ENCODE results near the gene CDK6.
A peak's percentile ranks its signal among the peaks of the same experiment; 100 is the strongest.

Gene CDK6

GRCh38 chr7:92603089-92603445 lies 233.3 kb downstream of the CDK6 start:
- no peaks in the 10 kb centered on the region for H3K9me3 Mint-ChIP-seq
- no peak overlapping the region for H3K27ac Mint-ChIP-seq
- DNase-seq (ENCODE audit: low spot score) = no peak
- H3K27me3 Mint-ChIP-seq (ENCODE audit: low read depth) = no peaks in the 10 kb centered on the region
- no peaks in the 10 kb centered on the region for H3K4me1 Mint-ChIP-seq (ENCODE audit: low read depth)
- no peak overlapping the region for H3K4me3 Mint-ChIP-seq
- peaks cover 19% of the 10 kb centered on the region for H3K36me3 Mint-ChIP-seq (ENCODE audit: low read depth)

- no peaks in the 10 kb centered on the region for H3K9me3 Mint-ChIP-seq
- H3K36me3 Mint-ChIP-seq (ENCODE audit: low read depth) = peaks cover 15% of the 10 kb centered on the region
- H3K4me1 Mint-ChIP-seq (ENCODE audit: low read depth) = no peaks in the 10 kb centered on the region
- H3K27ac Mint-ChIP-seq = no peak overlapping the region
- no peaks in the 10 kb centered on the region for H3K27me3 Mint-ChIP-seq (ENCODE audit: low read depth)
- DNase-seq (ENCODE audit: low spot score) = no peak
- no peak overlapping the region for H3K4me3 Mint-ChIP-seq
Measured at GRCh38 chr7:92602352-92603088, 233.9 kb downstream of the CDK6 start.

DNA sequence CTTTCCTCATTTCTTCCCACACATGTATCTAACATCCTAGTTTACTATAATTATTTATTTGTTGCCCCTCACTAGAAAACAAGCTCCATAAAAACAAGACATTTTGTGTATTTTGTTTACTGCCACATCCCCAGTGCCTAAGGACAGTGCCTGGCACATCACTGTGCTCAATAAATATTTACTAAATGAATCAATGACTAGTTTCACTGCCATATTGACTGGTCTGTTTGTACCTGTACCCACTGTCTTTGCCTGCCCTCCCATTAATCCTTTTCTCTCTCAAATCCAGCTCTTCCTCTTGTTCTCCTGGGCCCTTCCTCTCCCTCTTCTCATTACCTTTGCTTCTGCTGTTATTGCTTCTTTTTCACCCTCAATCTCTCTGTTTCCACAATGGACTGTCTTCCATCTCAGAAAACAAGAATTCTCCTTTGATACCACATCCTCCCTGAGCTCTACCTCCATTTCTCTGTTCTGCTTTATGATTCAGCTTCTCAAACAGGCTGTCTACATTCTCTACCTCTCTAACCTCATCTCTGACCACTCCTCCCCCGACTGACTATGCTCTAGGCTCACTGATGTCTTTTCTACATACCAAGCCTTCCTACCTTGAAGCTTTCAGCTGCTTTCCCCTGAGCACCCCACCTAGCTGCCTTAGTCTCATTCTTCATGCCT lies 237.9 kb downstream of the CDK6 start:
- H3K9me3 Mint-ChIP-seq = no peaks in the 10 kb centered on the region
- no peaks in the 10 kb centered on the region for H3K36me3 Mint-ChIP-seq (ENCODE audit: low read depth)
- no peaks in the 10 kb centered on the region for H3K4me1 Mint-ChIP-seq (ENCODE audit: low read depth)
- no peak overlapping the region for H3K4me3 Mint-ChIP-seq
- no peak overlapping the region for H3K27ac Mint-ChIP-seq
- no peaks in the 10 kb centered on the region for H3K27me3 Mint-ChIP-seq (ENCODE audit: low read depth)
- no peak for DNase-seq (ENCODE audit: low spot score)

DNA sequence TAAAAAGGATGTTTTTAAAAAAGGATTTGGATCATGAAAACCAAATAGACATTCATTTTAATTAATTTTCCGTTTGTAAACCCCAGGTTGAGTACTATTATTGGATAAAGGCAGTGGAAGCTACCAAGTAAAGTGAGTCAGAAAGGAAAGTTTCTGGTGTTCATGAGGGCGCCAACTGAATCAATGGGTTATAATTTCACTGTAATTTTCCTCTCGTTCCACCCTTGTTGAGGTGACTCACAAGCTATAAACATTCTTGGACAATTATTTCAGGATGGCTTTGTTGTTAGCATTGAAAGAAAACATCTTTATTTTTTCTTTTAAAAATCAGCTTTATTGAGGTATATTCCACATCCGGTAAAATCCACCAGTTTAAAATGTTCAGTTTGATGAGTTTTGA lies 241.1 kb downstream of the CDK6 start:
- no peak overlapping the region for H3K27ac Mint-ChIP-seq
- DNase-seq (ENCODE audit: low spot score) = no peak
- no peaks in the 10 kb centered on the region for H3K27me3 Mint-ChIP-seq (ENCODE audit: low read depth)
- H3K36me3 Mint-ChIP-seq (ENCODE audit: low read depth) = no peaks in the 10 kb centered on the region
- no peaks in the 10 kb centered on the region for H3K9me3 Mint-ChIP-seq
- H3K4me3 Mint-ChIP-seq = no peak overlapping the region
- peaks cover 2% of the 10 kb centered on the region for H3K4me1 Mint-ChIP-seq (ENCODE audit: low read depth)

DNA sequence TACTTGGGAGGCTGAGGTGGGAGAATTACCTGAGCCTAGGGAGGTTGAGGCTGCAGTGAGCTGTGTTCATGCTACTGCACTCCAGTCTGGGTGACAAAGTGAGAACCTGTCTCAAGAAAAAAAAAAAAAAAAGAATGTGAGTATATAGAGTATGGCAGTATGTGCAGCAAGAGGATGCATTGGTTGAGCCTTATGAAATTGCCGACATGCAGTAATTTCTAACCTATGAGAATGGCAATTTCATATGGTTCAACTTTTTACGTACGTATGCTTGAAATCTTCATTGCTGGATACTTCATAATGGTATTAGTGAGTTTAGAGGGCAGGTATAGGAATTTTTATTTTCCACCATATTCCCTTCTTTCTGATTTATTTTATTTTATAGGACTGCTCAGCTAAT lies 241.6 kb downstream of the CDK6 start:
- H3K4me1 Mint-ChIP-seq (ENCODE audit: low read depth) = peaks cover 2% of the 10 kb centered on the region
- no peaks in the 10 kb centered on the region for H3K9me3 Mint-ChIP-seq
- no peaks in the 10 kb centered on the region for H3K27me3 Mint-ChIP-seq (ENCODE audit: low read depth)
- no peak overlapping the region for H3K27ac Mint-ChIP-seq
- H3K4me3 Mint-ChIP-seq = no peak overlapping the region
- DNase-seq (ENCODE audit: low spot score) = no peak
- H3K36me3 Mint-ChIP-seq (ENCODE audit: low read depth) = no peaks in the 10 kb centered on the region

DNA sequence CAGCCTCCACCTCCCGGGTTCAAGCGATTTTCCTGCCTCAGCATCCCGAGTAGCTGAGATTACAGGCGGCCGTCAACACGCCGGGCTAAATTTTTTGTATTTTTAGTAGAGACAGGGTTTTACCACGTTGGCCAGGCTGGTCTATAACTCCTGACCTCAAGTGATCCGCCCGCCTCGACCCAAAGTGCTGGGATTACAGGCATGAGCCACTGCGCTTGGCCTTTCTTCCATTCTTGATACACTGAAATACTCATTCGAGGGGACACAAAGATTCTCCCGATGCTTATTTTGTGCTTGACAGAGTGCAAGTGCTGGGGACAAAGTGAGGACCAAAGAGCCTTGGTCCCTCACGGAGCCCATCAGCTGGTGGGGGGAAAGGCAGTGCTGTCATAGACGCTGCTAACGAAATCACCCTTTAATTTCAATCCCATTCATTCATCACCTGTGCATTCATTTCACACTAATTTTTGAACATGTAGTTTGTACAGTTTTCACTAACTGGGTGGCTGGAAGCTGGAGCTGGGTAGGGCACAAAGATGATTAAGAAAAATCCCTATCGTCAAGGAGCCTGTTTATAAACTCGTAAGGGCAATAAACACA lies 245.6 kb downstream of the CDK6 start:
- H3K27me3 Mint-ChIP-seq (ENCODE audit: low read depth) = no peaks in the 10 kb centered on the region
- peak overlapping the region; percentile 95 for H3K4me3 Mint-ChIP-seq
- peaks cover 35% of the 10 kb centered on the region for H3K4me1 Mint-ChIP-seq (ENCODE audit: low read depth)
- no peak for DNase-seq (ENCODE audit: low spot score)
- H3K36me3 Mint-ChIP-seq (ENCODE audit: low read depth) = peaks cover 22% of the 10 kb centered on the region
- no peaks in the 10 kb centered on the region for H3K9me3 Mint-ChIP-seq
- no peak overlapping the region for H3K27ac Mint-ChIP-seq

GRCh38 chr7:92589056-92589455 lies 247.3 kb downstream of the CDK6 start:
- H3K27me3 Mint-ChIP-seq (ENCODE audit: low read depth) = no peaks in the 10 kb centered on the region
- no peak for DNase-seq (ENCODE audit: low spot score)
- peaks cover 46% of the 10 kb centered on the region for H3K4me1 Mint-ChIP-seq (ENCODE audit: low read depth)
- H3K36me3 Mint-ChIP-seq (ENCODE audit: low read depth) = peaks cover 33% of the 10 kb centered on the region
- peak overlapping the region; percentile 95 for H3K4me3 Mint-ChIP-seq
- H3K27ac Mint-ChIP-seq = peak overlapping the region; percentile 92
- peaks cover 6% of the 10 kb centered on the region for H3K9me3 Mint-ChIP-seq

GRCh38 chr7:92588561-92588960 lies 247.8 kb downstream of the CDK6 start:
- Mint-ChIP-seq H3K4me3 (peak overlapping the region; percentile 95), H3K27ac (peak overlapping the region; percentile 73), H3K27me3 (ENCODE audit: low read depth) (no peaks in the 10 kb centered on the region), H3K9me3 (peaks cover 6% of the 10 kb centered on the region), H3K36me3 (ENCODE audit: low read depth) (peaks cover 33% of the 10 kb centered on the region), H3K4me1 (ENCODE audit: low read depth) (peaks cover 46% of the 10 kb centered on the region)
- DNase-seq (ENCODE audit: low spot score) = no peak

- no peak for DNase-seq (ENCODE audit: low spot score)
- peak overlapping the region; percentile 67 for H3K27ac Mint-ChIP-seq
- H3K9me3 Mint-ChIP-seq = peaks cover 9% of the 10 kb centered on the region
- peaks cover 41% of the 10 kb centered on the region for H3K36me3 Mint-ChIP-seq (ENCODE audit: low read depth)
- peaks cover 52% of the 10 kb centered on the region for H3K4me1 Mint-ChIP-seq (ENCODE audit: low read depth)
- no peaks in the 10 kb centered on the region for H3K27me3 Mint-ChIP-seq (ENCODE audit: low read depth)
- H3K4me3 Mint-ChIP-seq = peak overlapping the region; percentile 44
Measured at GRCh38 chr7:92586841-92587240, 249.5 kb downstream of the CDK6 start.

GRCh38 chr7:92586403-92586802 lies 250.0 kb downstream of the CDK6 start:
- DNase-seq (ENCODE audit: low spot score) = no peak
- H3K27ac Mint-ChIP-seq = peak overlapping the region; percentile 67
- peak overlapping the region; percentile 44 for H3K4me3 Mint-ChIP-seq
- H3K9me3 Mint-ChIP-seq = peaks cover 9% of the 10 kb centered on the region
- H3K27me3 Mint-ChIP-seq (ENCODE audit: low read depth) = no peaks in the 10 kb centered on the region
- H3K4me1 Mint-ChIP-seq (ENCODE audit: low read depth) = peaks cover 52% of the 10 kb centered on the region
- H3K36me3 Mint-ChIP-seq (ENCODE audit: low read depth) = peaks cover 42% of the 10 kb centered on the region

- Mint-ChIP-seq H3K9me3 (peaks cover 9% of the 10 kb centered on the region), H3K4me3 (no peak overlapping the region), H3K4me1 (ENCODE audit: low read depth) (peaks cover 49% of the 10 kb centered on the region), H3K36me3 (ENCODE audit: low read depth) (peaks cover 53% of the 10 kb centered on the region), H3K27ac (peak overlapping the region; percentile 57), H3K27me3 (ENCODE audit: low read depth) (no peaks in the 10 kb centered on the region)
- no peak for DNase-seq (ENCODE audit: low spot score)
Measured at GRCh38 chr7:92584953-92585352, 251.4 kb downstream of the CDK6 start.

DNA sequence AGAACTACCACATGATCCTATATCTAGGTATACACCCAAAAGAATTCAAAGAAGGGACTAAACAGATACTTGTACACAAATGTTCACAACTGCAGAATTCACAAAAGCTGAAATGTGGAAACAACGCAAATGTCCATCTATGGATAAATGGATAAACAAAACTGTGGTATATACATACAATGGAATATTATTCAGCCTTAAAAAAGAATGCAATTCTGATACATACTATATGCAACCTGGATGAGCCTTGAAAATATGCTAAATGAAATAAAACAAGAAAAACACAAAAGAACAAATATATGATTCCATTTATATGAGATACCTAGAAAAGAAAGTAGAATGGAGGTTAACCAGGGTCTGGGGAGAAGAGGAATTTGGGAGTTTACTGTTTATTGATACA lies 253.4 kb downstream of the CDK6 start:
- DNase-seq (ENCODE audit: low spot score) = no peak
- Mint-ChIP-seq H3K27me3 (ENCODE audit: low read depth) (no peaks in the 10 kb centered on the region), H3K27ac (no peak overlapping the region), H3K4me1 (ENCODE audit: low read depth) (peaks cover 33% of the 10 kb centered on the region), H3K9me3 (peaks cover 9% of the 10 kb centered on the region), H3K4me3 (no peak overlapping the region), H3K36me3 (ENCODE audit: low read depth) (peaks cover 56% of the 10 kb centered on the region)

DNA sequence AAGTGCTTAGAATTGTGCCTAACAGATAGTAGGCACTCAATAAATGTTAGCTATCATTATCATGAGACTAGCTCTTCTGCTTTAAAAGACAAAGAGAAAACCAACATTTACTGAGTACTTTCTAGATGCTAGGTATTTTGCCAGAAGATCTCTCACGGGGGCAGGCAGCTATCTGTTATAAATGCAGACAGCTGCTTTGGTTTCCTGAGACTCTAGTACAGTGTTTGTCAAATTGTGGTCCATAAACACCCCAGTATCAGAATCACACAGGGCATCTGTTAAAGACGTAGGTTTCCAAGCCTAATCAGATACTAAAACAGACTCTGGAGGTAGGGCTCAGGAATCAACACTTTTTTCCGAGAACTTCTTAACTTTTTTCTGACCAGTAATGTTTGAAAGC lies 260.1 kb downstream of the CDK6 start:
- Mint-ChIP-seq H3K4me3 (no peak overlapping the region), H3K27me3 (ENCODE audit: low read depth) (no peaks in the 10 kb centered on the region), H3K36me3 (ENCODE audit: low read depth) (peaks cover 51% of the 10 kb centered on the region), H3K9me3 (no peaks in the 10 kb centered on the region), H3K4me1 (ENCODE audit: low read depth) (peaks cover 3% of the 10 kb centered on the region), H3K27ac (no peak overlapping the region)
- no peak for DNase-seq (ENCODE audit: low spot score)

GRCh38 chr7:92569137-92569536 lies 267.2 kb downstream of the CDK6 start:
- H3K9me3 Mint-ChIP-seq = no peaks in the 10 kb centered on the region
- H3K27ac Mint-ChIP-seq = no peak overlapping the region
- peaks cover 2% of the 10 kb centered on the region for H3K4me1 Mint-ChIP-seq (ENCODE audit: low read depth)
- H3K4me3 Mint-ChIP-seq = no peak overlapping the region
- no peaks in the 10 kb centered on the region for H3K27me3 Mint-ChIP-seq (ENCODE audit: low read depth)
- H3K36me3 Mint-ChIP-seq (ENCODE audit: low read depth) = peaks cover 45% of the 10 kb centered on the region
- DNase-seq (ENCODE audit: low spot score) = no peak
